HG03060 (cell line): Measurements from ENCODE around the gene SCYL1.

ENCODE experiments used
- ATAC-seq: cut with Tn5 transposase; IDR thresholded peaks from one replicate; pipeline ENCODE4 v1.9.1; 2021; ENCODE audit warnings: low read depth, moderate number of reproducible peaks; ENCODE audit not compliant: unreplicated experiment

SCYL1 gene

GRCh38 chr11:65492637-65493366 is 32.1 kb upstream of the SCYL1 start:
- no peak for ATAC-seq

- no peak for ATAC-seq
Measured at GRCh38 chr11:65493367-65494176, 31.3 kb upstream of the SCYL1 start.

GRCh38 chr11:65496304-65497140 is 28.4 kb upstream of the SCYL1 start:
- ATAC-seq: no peak

- ATAC-seq: peak; percentile 28
Measured at GRCh38 chr11:65497141-65498041, 27.5 kb upstream of the SCYL1 start.

- ATAC-seq: no peak
Measured at GRCh38 chr11:65498042-65498726, 26.7 kb upstream of the SCYL1 start.

GRCh38 chr11:65498727-65498976 is 26.2 kb upstream of the SCYL1 start:
- ATAC-seq: no peak

- ATAC-seq: no peak
Measured at GRCh38 chr11:65498977-65499712, 25.7 kb upstream of the SCYL1 start, which contains the start of gene MALAT1. Gene MALAT1, plus strand, starts transcription at chr11:65499045.

GRCh38 chr11:65499713-65500386 is 25.0 kb upstream of the SCYL1 start:
- no peak for ATAC-seq

GRCh38 chr11:65500387-65501185 is 24.3 kb upstream of the SCYL1 start:
- no peak for ATAC-seq

- no peak for ATAC-seq
Measured at GRCh38 chr11:65501186-65501471, 23.8 kb upstream of the SCYL1 start.

GRCh38 chr11:65501472-65502273 is 23.2 kb upstream of the SCYL1 start:
- no peak for ATAC-seq

GRCh38 chr11:65502274-65502554 is 22.7 kb upstream of the SCYL1 start:
- no peak for ATAC-seq

GRCh38 chr11:65502555-65503367 is 22.1 kb upstream of the SCYL1 start:
- no peak for ATAC-seq

- no peak for ATAC-seq
Measured at GRCh38 chr11:65503368-65503948, 21.4 kb upstream of the SCYL1 start.

GRCh38 chr11:65503949-65504673 is 20.8 kb upstream of the SCYL1 start:
- ATAC-seq: no peak
